ENCODE measurements around the gene LGALS3.

DNA sequence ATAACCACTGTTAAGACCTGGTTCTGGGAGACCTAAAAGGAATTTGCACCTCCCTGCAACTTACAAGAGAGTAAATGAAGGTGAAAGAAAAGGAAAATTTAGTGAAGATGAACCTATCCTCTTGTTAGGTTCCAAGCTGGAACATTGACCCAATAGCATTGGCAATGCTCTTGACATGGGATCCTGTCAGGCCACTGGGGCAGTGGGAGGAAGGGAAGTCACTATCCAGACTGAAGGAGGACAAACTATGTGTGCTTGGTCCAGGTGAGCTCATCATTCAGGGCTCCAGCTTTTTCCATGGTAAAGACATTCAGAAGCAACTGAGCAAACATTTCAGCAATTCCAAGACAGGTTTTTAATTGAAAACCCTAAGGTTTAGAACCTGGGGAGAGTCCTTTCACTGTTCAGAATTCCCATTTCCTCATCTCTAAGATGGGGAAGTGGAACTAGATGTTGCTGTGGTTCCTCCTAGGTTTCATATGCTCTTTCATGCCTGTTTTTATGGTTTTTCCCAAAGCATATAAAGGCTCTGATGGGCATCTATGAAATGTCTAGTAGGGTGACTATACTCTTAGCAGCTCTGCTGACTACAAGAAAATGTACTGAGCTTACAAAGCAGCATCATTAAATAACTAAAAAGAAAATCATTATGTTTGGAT lies 44.5 kb upstream of the LGALS3 start:
- TF ChIP-seq, protein P1, sequence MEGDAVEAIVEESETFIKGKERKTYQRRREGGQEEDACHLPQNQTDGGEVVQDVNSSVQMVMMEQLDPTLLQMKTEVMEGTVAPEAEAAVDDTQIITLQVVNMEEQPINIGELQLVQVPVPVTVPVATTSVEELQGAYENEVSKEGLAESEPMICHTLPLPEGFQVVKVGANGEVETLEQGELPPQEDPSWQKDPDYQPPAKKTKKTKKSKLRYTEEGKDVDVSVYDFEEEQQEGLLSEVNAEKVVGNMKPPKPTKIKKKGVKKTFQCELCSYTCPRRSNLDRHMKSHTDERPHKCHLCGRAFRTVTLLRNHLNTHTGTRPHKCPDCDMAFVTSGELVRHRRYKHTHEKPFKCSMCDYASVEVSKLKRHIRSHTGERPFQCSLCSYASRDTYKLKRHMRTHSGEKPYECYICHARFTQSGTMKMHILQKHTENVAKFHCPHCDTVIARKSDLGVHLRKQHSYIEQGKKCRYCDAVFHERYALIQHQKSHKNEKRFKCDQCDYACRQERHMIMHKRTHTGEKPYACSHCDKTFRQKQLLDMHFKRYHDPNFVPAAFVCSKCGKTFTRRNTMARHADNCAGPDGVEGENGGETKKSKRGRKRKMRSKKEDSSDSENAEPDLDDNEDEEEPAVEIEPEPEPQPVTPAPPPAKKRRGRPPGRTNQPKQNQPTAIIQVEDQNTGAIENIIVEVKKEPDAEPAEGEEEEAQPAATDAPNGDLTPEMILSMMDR (IDR thresholded peaks at IDR 0.05; ENCODE audit: poor library complexity) = no peak
- no peak for TF ChIP-seq EZH2 (IDR thresholded peaks at IDR 0.05; ENCODE audit: borderline replicate concordance)
